Measurements from ENCODE around the gene SACS. TPM values are rescaled to one million over a fixed set of nuclear protein-coding genes. Genes with fewer than 3 reads are reported as not detected.

Gene SACS
- total RNA-seq, 6 experiments from 2014 or later: 1.5 to 5.9 (median 3.3) TPM

DNA sequence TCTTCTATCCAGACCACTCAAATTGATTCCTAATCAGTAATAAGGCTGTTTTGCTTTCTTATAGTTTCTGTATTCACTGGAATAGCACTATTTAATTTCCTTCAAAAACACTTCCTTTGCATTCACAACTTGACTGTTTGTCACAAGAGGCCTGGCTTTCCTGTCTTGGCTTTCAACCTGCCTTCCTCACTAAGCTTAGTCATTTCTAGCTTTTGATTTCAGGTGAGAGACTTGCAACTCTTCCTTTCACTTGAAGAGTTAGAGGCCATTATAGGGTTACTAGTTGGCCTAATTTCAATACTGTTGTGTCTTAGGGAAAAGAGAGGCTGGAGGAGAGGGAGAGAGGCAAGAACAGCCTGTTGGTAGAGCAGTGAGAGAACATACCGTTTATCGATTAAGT, 47.0 kb downstream of the SACS start:
- no peaks in the 10 kb centered on the region for H3K4me1 ChIP-seq
- intact Hi-C loops (cut with DNase I): no loop called here
- no peak overlapping the region for H3K4me3 ChIP-seq
- no peaks in the 10 kb centered on the region for H3K27me3 ChIP-seq
- TF ChIP-seq POLR2A (IDR thresholded peaks at IDR 0.05): no peak
- TF ChIP-seq, protein P1, sequence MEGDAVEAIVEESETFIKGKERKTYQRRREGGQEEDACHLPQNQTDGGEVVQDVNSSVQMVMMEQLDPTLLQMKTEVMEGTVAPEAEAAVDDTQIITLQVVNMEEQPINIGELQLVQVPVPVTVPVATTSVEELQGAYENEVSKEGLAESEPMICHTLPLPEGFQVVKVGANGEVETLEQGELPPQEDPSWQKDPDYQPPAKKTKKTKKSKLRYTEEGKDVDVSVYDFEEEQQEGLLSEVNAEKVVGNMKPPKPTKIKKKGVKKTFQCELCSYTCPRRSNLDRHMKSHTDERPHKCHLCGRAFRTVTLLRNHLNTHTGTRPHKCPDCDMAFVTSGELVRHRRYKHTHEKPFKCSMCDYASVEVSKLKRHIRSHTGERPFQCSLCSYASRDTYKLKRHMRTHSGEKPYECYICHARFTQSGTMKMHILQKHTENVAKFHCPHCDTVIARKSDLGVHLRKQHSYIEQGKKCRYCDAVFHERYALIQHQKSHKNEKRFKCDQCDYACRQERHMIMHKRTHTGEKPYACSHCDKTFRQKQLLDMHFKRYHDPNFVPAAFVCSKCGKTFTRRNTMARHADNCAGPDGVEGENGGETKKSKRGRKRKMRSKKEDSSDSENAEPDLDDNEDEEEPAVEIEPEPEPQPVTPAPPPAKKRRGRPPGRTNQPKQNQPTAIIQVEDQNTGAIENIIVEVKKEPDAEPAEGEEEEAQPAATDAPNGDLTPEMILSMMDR (IDR thresholded peaks at IDR 0.05): no peak
- no peaks in the 10 kb centered on the region for H3K9me3 ChIP-seq
- no peaks in the 10 kb centered on the region for H3K36me3 ChIP-seq
- WGBS (ENCODE audit: insufficient coverage, low coverage, low lambda C conversion rate, missing lambda C conversion rate): 89% methylated on average over 2 of the region's 2 CpGs
- ATAC-seq: no peak
- no peak for DNase-seq
- no peak overlapping the region for H3K27ac ChIP-seq

DNA sequence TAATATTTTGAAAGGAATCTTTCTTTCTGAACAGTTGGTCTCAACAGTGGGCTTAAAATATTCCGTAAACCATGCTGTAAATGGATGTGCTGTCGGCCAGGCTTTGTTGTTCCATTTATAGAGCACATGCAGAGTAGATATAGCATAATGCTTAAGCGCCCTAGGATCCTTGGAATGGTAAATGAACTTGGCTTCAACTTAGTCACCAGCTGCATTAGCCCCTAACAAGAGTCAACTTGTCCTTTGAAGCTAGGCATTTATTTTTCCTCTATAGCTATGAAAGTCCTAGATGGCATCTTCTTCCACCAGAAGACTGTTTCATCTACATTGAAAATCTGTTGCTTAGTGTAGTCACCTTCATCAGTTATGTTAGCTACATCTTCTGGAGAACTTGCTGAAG, 47.6 kb downstream of the SACS start:
- no peak for DNase-seq
- no peaks in the 10 kb centered on the region for H3K9me3 ChIP-seq
- 68% methylated on average over 2 of the region's 3 CpGs for WGBS (ENCODE audit: insufficient coverage, low coverage, low lambda C conversion rate, missing lambda C conversion rate)
- H3K27me3 ChIP-seq: no peaks in the 10 kb centered on the region
- H3K4me1 ChIP-seq: no peaks in the 10 kb centered on the region
- no peak overlapping the region for H3K27ac ChIP-seq
- H3K36me3 ChIP-seq: no peaks in the 10 kb centered on the region
- no peak for ATAC-seq
- TF ChIP-seq, protein P1 (IDR thresholded peaks at IDR 0.05): no peak
- no peak for TF ChIP-seq POLR2A (IDR thresholded peaks at IDR 0.05)
- H3K4me3 ChIP-seq: no peak overlapping the region
- intact Hi-C loops (cut with DNase I): no loop called here

DNA sequence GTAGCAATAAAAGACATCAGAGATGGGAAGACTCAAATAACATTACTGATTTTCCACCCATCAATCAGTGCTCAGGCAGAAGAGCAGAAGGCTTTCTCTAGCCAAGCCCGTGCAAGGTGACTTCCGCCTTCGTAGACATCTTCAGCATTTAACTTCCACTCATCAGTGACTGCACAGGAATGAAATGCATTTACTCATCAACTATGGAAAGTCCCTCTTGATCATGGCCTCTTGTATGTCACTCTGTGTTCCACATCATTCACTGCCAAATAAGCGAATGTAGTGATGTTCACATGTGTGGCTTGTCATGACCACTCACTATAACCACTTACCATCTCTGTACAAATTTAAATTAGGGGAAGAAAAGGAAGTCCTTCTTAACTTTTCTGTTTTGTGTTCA, 49.4 kb downstream of the SACS start:
- intact Hi-C loops (cut with DNase I): no loop called here
- no peaks in the 10 kb centered on the region for H3K4me1 ChIP-seq
- DNase-seq (no peak), ATAC-seq (no peak)
- H3K27ac ChIP-seq: no peak overlapping the region
- no peaks in the 10 kb centered on the region for H3K9me3 ChIP-seq
- TF ChIP-seq, protein P1 (IDR thresholded peaks at IDR 0.05): no peak
- no peak for TF ChIP-seq POLR2A (IDR thresholded peaks at IDR 0.05)
- no peaks in the 10 kb centered on the region for H3K27me3 ChIP-seq
- H3K36me3 ChIP-seq: no peaks in the 10 kb centered on the region
- 72% methylated on average over 4 of the region's 4 CpGs for WGBS (ENCODE audit: insufficient coverage, low coverage, low lambda C conversion rate, missing lambda C conversion rate)
- H3K4me3 ChIP-seq: no peak overlapping the region

DNA sequence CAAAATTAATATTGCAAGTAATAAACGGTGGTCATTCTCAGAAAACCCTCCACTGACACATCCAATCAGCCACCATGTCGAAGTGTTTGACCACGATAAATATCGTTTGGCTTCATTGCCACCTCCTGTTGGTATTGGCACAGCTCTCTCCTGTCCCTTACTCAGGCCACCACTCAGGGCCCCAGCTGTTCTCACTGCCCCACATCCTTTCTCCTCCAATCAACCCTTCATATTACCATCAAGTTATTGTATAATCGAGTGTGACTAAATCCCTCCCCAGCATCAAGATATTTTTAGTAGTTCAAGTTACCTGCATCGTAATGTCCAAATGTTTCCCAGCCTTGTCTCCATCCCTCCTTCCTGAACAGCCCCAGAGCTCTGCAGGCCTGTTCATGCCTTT, 50.4 kb downstream of the SACS start:
- Histone ChIP-seq H3K9me3 (no peaks in the 10 kb centered on the region), H3K4me1 (no peaks in the 10 kb centered on the region), H3K27ac (no peak overlapping the region), H3K4me3 (no peak overlapping the region), H3K27me3 (no peaks in the 10 kb centered on the region), H3K36me3 (no peaks in the 10 kb centered on the region)
- WGBS (ENCODE audit: insufficient coverage, low coverage, low lambda C conversion rate, missing lambda C conversion rate): 79% methylated on average over 6 of the region's 6 CpGs
- no peak for ATAC-seq
- DNase-seq: no peak
- TF ChIP-seq, protein P1 (IDR thresholded peaks at IDR 0.05): no peak
- no peak for TF ChIP-seq POLR2A (IDR thresholded peaks at IDR 0.05)
- intact Hi-C loops (cut with DNase I): no loop called here

DNA sequence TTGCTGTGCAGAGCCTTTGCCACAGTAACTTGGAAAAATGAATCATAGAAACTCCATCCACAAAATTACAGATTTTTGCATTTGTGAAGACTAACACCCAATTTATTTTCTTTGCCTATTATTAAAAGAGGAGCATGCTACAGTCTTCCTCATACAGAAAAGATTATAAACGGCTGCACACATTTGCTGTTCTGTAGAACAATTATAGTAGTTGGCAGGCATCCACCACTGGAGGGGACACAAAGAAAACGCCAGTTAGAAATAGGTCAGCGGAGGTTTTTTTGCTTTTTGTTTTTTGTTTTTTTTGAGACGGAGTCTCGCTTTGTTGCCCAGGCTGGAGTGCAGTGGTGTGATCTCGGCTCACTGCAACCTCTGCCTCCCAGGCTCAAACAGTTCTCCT, 51.6 kb downstream of the SACS start:
- DNase-seq (no peak), ATAC-seq (no peak)
- TF ChIP-seq, protein P1 (IDR thresholded peaks at IDR 0.05): no peak
- TF ChIP-seq POLR2A (IDR thresholded peaks at IDR 0.05): no peak
- Histone ChIP-seq H3K4me3 (no peak overlapping the region), H3K36me3 (no peaks in the 10 kb centered on the region), H3K9me3 (no peaks in the 10 kb centered on the region), H3K27me3 (no peaks in the 10 kb centered on the region), H3K4me1 (no peaks in the 10 kb centered on the region), H3K27ac (no peak overlapping the region)
- intact Hi-C loops (cut with DNase I): no loop called here
- 54% methylated on average over 6 of the region's 6 CpGs for WGBS (ENCODE audit: insufficient coverage, low coverage, low lambda C conversion rate, missing lambda C conversion rate)
